GM12878 (cell line): ENCODE data around the gene PGC. TPM values are rescaled to one million over a fixed set of nuclear protein-coding genes. Genes with fewer than 3 reads are reported as not detected.

ENCODE experiments used
- CEBPB ChIP-seq, 2 experiments: fragments of 150-350 bp in 1 of 2; IDR thresholded peaks; 2 replicates each; pipeline ENCODE4 v1.6.1; 2012 to 2014; ENCODE audit warnings: low read depth in 2 of 2, low read length in 2 of 2, borderline replicate concordance in 1 of 2, inconsistent platforms in 1 of 2
- E4F1 ChIP-seq: fragments of 450-650 bp; IDR thresholded peaks from 2 replicates; pipeline ENCODE4 v1.6.1; 2018; ENCODE audit warnings: borderline replicate concordance, mild to moderate bottlenecking; ENCODE audit not compliant: partially characterized antibody
- PAX5 ChIP-seq: IDR thresholded peaks from 2 replicates; pipeline ENCODE4 v1.6.1; 2011; ENCODE audit warnings: low read depth, low read length, borderline replicate concordance
- PBX3 ChIP-seq: IDR thresholded peaks from 2 replicates; pipeline ENCODE4 v1.6.1; 2011; ENCODE audit warnings: mild to moderate bottlenecking, low read depth, low read length, moderate library complexity; ENCODE audit not compliant: insufficient replicate concordance
- SUZ12 ChIP-seq: fragments of 200-600 bp; sonication (generic); IDR thresholded peaks from one replicate; pipeline ENCODE4 v1.6.1; 2018; ENCODE audit warnings: antibody characterized with exemption, mild to moderate bottlenecking; ENCODE audit not compliant: unreplicated experiment
- TARDBP ChIP-seq: IDR thresholded peaks from 2 replicates; pipeline ENCODE4 v1.6.1; 2016; ENCODE audit warnings: borderline replicate concordance
- ZBTB4 ChIP-seq: fragments of 450-650 bp; formaldehyde crosslinking; IDR thresholded peaks from 2 replicates; pipeline ENCODE4 v1.4.0; 2022; ENCODE audit warnings: mild to moderate bottlenecking, moderate library complexity
- polyA plus RNA-seq, 11 experiments: library from polyadenylated mRNA; depleted of rRNA in 4 of 11; unstranded in 6 of 11; stranded (reverse) in 5 of 11; fragments of >200 nt; fragmentation: Nextera tagmentation in 4 of 11; fragmentation: Illumina TruSeq in 1 of 11; extraction: Ambion mirVana in 4 of 11; extraction: Trizol in 1 of 11; gene quantifications; 1 replicate in 1 of 11; 2 replicates in 10 of 11; pipeline versions ENCODE4 v1.2.1 to v1.2.3, GENCODE V29; 2011 to 2016; ENCODE audit warnings: inconsistent platforms in 2 of 11, missing spikeins in 2 of 11, low read depth in 1 of 11
- total RNA-seq, 4 experiments: library from RNA; depleted of rRNA in 3 of 4; stranded (reverse); fragments of >200 nt in 3 of 4; fragmentation: Illumina TruSeq in 1 of 4; extraction: Trizol in 1 of 4; gene quantifications; 2 replicates each; pipeline versions ENCODE4 v1.2.1 to v1.2.3, GENCODE V29; 2013 to 2021

Gene PGC
- total and polyA plus RNA-seq, 10 of the 15 experiments (the other 5 are each of a cell fraction or from before 2014, with no cell fraction given) = 0.26 TPM; not detected in 9

DNA sequence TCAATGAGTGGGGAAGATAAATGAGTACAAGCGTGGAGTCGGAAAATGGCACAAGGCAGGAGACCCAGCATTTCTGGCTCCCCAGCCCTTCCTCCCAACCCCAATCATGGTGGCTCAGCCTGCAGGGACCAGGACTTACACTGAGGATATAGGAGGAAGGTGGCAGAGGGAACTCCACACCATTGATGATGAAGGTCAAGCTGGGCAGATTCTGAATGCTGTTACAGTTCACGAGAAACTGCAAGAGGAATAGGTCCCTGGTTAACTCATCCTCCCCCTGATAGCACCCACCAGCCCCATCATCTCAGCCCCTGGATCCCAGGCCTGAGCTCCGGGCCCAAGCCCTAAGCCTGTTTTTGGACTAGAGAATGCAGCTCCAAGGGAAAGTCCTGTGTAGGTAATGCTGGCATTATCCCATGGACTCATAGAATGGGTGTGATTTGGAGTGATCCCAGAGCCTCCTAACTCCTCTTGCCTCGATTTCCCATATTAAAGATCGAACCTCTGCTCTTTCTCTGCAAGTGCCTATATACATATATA is 9.5 kb downstream of the PGC start (continued):
- no peak for TF ChIP-seq ZBTB4 (CRISPR knock-in tag)
- TF ChIP-seq PBX3 = no peak
- TF ChIP-seq PAX5 = no peak
- no peak for TF ChIP-seq TARDBP
- no peak for TF ChIP-seq E4F1
- TF ChIP-seq CEBPB (IDR thresholded peaks at IDR 0.05; ENCODE audit: borderline replicate concordance in 1 of 2, low read depth in 2 of 2, low read length in 2 of 2) = no peak
- TF ChIP-seq SUZ12 = no peak
